ENCODE data around the gene NPTX2. TPM values are rescaled to one million over a fixed set of nuclear protein-coding genes. Genes with fewer than 3 reads are reported as not detected.

Gene NPTX2
- total and polyA plus RNA-seq, 2 of the 8 experiments (the other 6 are each of a cell fraction or from before 2014, with no cell fraction given) = 18.4 to 19.2 TPM

GRCh38 chr7:98654524-98655272 is 37.6 kb downstream of the NPTX2 start (continued):
- no peak for TF ChIP-seq CHD7 (IDR thresholded peaks at IDR 0.05; ENCODE audit: insufficient replicate concordance, low read length)
- TF ChIP-seq PHF8 (conservative IDR thresholded peaks at IDR 0.05; ENCODE audit: low read depth, low read length) = no peak
- no peak for TF ChIP-seq TBP (IDR thresholded peaks at IDR 0.05; ENCODE audit: low read depth, low read length)
- no peak for TF ChIP-seq HDAC2 (IDR thresholded peaks at IDR 0.05; ENCODE audit: borderline replicate concordance in 1 of 2, low read depth in 2 of 2, low read length in 2 of 2)
- TF ChIP-seq GTF2F1 (IDR thresholded peaks at IDR 0.05; ENCODE audit: borderline replicate concordance, low read depth, low read length) = no peak
- TF ChIP-seq MAX (IDR thresholded peaks at IDR 0.05) = no peak
